Pulmonary artery endothelial cell (primary cell): ENCODE measurements around the gene FLII. TPM values are rescaled to one million over a fixed set of nuclear protein-coding genes. Genes with fewer than 3 reads are reported as not detected.
"Not testable (repeated sequence)": the region's sequence is repeated elsewhere in the genome, so short reads cannot be mapped to it uniquely, and the experiment has no call there.

ENCODE experiments used
- DNase-seq: peaks from one replicate; pipeline ENCODE4 v3.0.0-alpha.2; 2011; ENCODE audit warnings: low read depth, low spot score
- total RNA-seq: library from RNA; depleted of rRNA; stranded (reverse); fragments of >200 nt; gene quantifications from 2 replicates; pipeline ENCODE4 v1.2.3, GENCODE V29; 2014

Gene FLII
- total RNA-seq, result 515 and 631 TPM in 2 replicates

GRCh38 chr17:18258356-18259038, at the start of gene FLII:
FLII (minus strand) TSS chr17:18258738; CDS start chr17:18258690, 48 bp downstream.
- no peak for DNase-seq

GRCh38 chr17:18303206-18303605, 44.7 kb upstream of the FLII start:
- DNase-seq, result not testable (repeated sequence)

GRCh38 chr17:18300725-18301480, 42.4 kb upstream of the FLII start:
- no peak for DNase-seq

- not testable (repeated sequence) for DNase-seq
Observed at GRCh38 chr17:18298061-18298460, 39.5 kb upstream of the FLII start.

- DNase-seq, result no peak
Observed at GRCh38 chr17:18291718-18292540, 33.4 kb upstream of the FLII start.

GRCh38 chr17:18285296-18285695, 26.8 kb upstream of the FLII start:
- no peak for DNase-seq

GRCh38 chr17:18281788-18282187, 23.2 kb upstream of the FLII start:
- DNase-seq, result no peak

- DNase-seq, result no peak
Observed at GRCh38 chr17:18280766-18281371, 22.3 kb upstream of the FLII start.

GRCh38 chr17:18280249-18280648, 21.7 kb upstream of the FLII start:
- no peak for DNase-seq

GRCh38 chr17:18278867-18279266, 20.3 kb upstream of the FLII start:
- no peak for DNase-seq

- no peak for DNase-seq
Observed at GRCh38 chr17:18277076-18277475, 18.5 kb upstream of the FLII start.

GRCh38 chr17:18270046-18270931, 11.8 kb upstream of the FLII start:
- DNase-seq, result no peak

- DNase-seq, result no peak
Observed at GRCh38 chr17:18267927-18268711, 9.6 kb upstream of the FLII start.

- DNase-seq, result no peak
Observed at GRCh38 chr17:18267366-18267765, 8.8 kb upstream of the FLII start.

- DNase-seq, result no peak
Observed at GRCh38 chr17:18263885-18264682, 5.5 kb upstream of the FLII start.

- DNase-seq, result no peak
Observed at GRCh38 chr17:18262641-18263040, 4.1 kb upstream of the FLII start.

- no peak for DNase-seq
Observed at GRCh38 chr17:18262111-18262510, 3.6 kb upstream of the FLII start.

- no peak for DNase-seq
Observed at GRCh38 chr17:18261659-18262058, 3.1 kb upstream of the FLII start.

GRCh38 chr17:18261146-18261515, 2.6 kb upstream of the FLII start:
- no peak for DNase-seq
